IPS-20b (cell line): ENCODE measurements around the gene ISCA1.

Experiments
- H3K27ac ChIP-seq: one replicate; pipeline ENCODE4 v1.5.1; 2013; ENCODE audit warnings: low read length
- H3K27me3 ChIP-seq: 2 replicates; pipeline ENCODE4 v1.6.1; 2013; ENCODE audit warnings: mild to moderate bottlenecking, low read length, inconsistent platforms; ENCODE audit not compliant: insufficient read depth
- H3K36me3 ChIP-seq: 2 replicates; pipeline ENCODE4 v1.6.1; 2013; ENCODE audit warnings: low read depth, mild to moderate bottlenecking, inconsistent platforms, low read length, moderate library complexity; ENCODE audit not compliant: insufficient read depth
- H3K4me1 ChIP-seq: 2 replicates; pipeline ENCODE4 v1.6.1; 2013; ENCODE audit warnings: mild to moderate bottlenecking, control low read depth, inconsistent platforms, low read length, moderate library complexity; ENCODE audit not compliant: insufficient read depth
- H3K4me3 ChIP-seq: 2 replicates; pipeline ENCODE4 v1.5.1; 2013; ENCODE audit warnings: mild to moderate bottlenecking, low read length, inconsistent platforms
- H3K9ac ChIP-seq: 2 replicates; pipeline ENCODE4 v1.6.1; 2013; ENCODE audit warnings: low read depth, mild to moderate bottlenecking, inconsistent platforms, low read length, moderate library complexity
- H3K9me3 ChIP-seq: 2 replicates; pipeline ENCODE4 v1.6.1; 2013; ENCODE audit warnings: mild to moderate bottlenecking, low read depth, low read length, inconsistent platforms; ENCODE audit not compliant: insufficient read depth

Gene ISCA1

DNA sequence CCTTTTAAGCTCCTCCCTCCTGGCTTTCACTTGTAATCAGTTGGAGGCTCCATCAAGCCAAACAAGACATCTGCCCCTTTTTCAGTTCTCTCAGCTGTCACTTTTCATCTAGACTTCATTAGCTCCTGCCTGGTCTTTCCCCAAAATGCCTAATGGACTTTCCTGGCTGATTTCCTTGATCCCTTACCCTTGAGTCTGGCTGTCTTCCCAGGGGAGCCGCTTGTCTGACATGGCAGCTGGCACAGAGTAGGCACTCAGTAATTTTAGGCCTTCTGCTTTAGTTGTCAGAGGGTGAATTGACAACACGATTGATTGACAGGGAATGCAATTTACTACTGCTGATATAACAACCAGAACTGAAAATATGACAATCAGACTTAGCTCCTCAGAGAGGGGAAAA, 24.9 kb downstream of the ISCA1 start:
- Histone ChIP-seq H3K9ac (no peak overlapping the region; the same call in 1 of the 2 replicates), H3K36me3 (no peaks in the 10 kb centered on the region), H3K9me3 (peaks cover 13% of the 10 kb centered on the region; the same call in 1 of the 2 replicates), H3K27me3 (no peaks in the 10 kb centered on the region), H3K4me3 (no peak overlapping the region), H3K27ac (no peak overlapping the region), H3K4me1 (no peaks in the 10 kb centered on the region)

GRCh38 chr9:86256653-86257052, 25.7 kb downstream of the ISCA1 start:
- H3K9ac ChIP-seq: no peak overlapping the region

DNA sequence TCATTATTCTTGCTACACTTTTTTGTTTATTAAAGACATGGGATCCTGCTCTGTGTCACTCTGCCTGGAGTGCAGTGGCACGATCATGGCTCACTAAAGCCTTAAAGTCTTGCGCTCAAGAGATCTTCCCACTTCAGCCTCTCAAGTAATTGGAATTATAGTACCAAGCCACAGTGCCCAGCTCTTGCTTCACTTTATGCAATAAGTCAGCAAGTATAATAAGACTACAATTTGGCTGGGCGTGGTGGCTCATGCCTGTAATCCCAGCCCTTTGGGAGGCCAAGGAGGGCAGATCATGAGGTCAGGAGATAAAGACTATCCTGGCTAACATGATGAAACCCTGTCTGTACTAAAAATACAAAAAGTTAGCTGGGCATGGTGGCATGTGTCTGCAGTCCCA, 28.8 kb downstream of the ISCA1 start:
- Histone ChIP-seq H3K27ac (no peak overlapping the region), H3K36me3 (no peaks in the 10 kb centered on the region), H3K27me3 (no peaks in the 10 kb centered on the region), H3K4me1 (no peaks in the 10 kb centered on the region), H3K9ac (no peak overlapping the region), H3K9me3 (peaks cover 19% of the 10 kb centered on the region; the same call in 1 of the 2 replicates), H3K4me3 (no peak overlapping the region)

More at GRCh38 chr9:86256653-86257052, 25.7 kb downstream of the ISCA1 start:
- Histone ChIP-seq H3K27me3 (no peaks in the 10 kb centered on the region), H3K27ac (no peak overlapping the region), H3K4me3 (no peak overlapping the region), H3K9me3 (peaks cover 18% of the 10 kb centered on the region; the same call in 1 of the 2 replicates), H3K36me3 (no peaks in the 10 kb centered on the region), H3K4me1 (no peaks in the 10 kb centered on the region)

DNA sequence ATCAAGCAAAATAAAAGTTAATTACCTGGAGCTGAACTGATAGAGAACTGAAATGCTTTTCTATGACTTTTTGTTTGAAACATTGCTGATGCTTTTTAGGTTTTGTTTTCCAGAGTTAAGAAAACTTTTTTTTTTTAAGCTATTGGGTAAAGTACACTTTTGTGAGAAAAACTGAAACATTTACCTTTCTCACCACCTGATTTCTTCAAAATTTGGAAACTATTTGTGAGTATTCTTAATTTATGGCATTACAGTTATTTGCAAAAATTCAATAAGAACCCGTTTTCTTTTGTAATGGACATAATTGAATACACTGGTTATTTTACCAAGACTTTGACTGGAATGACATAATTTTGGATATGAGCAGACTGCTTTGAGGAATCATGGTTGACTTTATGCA, 29.5 kb downstream of the ISCA1 start:
- peaks cover 19% of the 10 kb centered on the region; the same call in 1 of the 2 replicates for H3K9me3 ChIP-seq
- H3K27me3 ChIP-seq: no peaks in the 10 kb centered on the region
- H3K27ac ChIP-seq: no peak overlapping the region
- H3K4me3 ChIP-seq: no peak overlapping the region
- H3K36me3 ChIP-seq: no peaks in the 10 kb centered on the region
- H3K4me1 ChIP-seq: no peaks in the 10 kb centered on the region
- H3K9ac ChIP-seq: no peak overlapping the region

DNA sequence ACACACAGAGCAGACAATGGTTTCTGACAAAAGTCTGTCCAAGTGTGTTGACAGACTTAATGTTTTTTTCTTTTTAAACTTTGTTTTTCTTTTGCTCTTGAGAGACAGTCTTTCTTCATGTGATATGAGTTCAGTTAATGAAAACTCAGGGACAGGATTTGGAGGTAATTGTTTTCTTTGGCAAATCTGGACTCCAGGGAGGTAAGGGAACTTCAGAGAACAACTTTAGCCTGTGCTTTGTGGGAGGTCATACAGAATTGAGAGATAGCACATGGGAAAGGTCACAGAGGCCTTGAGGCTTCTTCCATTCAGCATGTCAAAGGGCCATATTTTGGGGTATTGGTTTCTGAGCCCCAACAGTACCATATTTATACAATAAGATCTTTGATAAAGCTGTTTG, 32.2 kb downstream of the ISCA1 start:
- H3K27ac ChIP-seq: no peak overlapping the region
- H3K27me3 ChIP-seq: no peaks in the 10 kb centered on the region
- H3K36me3 ChIP-seq: no peaks in the 10 kb centered on the region
- H3K9ac ChIP-seq: no peak overlapping the region
- peaks cover 8% of the 10 kb centered on the region; the same call in 1 of the 2 replicates for H3K4me1 ChIP-seq
- H3K9me3 ChIP-seq: peaks cover 19% of the 10 kb centered on the region; the same call in 1 of the 2 replicates
- H3K4me3 ChIP-seq: no peak overlapping the region

DNA sequence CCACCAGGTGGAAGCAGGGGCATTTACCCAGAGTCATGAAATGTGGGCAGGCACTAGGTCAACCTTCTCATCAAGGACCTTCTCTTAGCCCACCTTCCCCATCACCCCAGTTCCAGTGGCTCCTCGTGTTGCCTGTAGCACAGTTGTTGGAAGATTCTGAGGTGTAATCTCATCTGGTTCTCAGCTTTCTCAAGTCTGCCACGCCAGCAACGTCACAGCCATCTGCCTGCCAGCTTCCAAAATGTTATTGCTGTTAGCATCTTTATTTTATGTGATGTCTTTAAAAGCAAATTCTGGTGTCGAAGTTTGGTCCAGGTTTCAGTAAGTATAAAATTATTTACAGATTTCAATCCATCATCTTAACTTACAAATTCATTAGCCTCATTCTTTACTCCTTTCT, 33.6 kb downstream of the ISCA1 start:
- no peaks in the 10 kb centered on the region for H3K36me3 ChIP-seq
- no peak overlapping the region for H3K27ac ChIP-seq
- peaks cover 19% of the 10 kb centered on the region; the same call in 1 of the 2 replicates for H3K9me3 ChIP-seq
- H3K4me1 ChIP-seq: peaks cover 8% of the 10 kb centered on the region; the same call in 1 of the 2 replicates
- no peak overlapping the region for H3K4me3 ChIP-seq
- no peaks in the 10 kb centered on the region for H3K27me3 ChIP-seq
- H3K9ac ChIP-seq: no peak overlapping the region

DNA sequence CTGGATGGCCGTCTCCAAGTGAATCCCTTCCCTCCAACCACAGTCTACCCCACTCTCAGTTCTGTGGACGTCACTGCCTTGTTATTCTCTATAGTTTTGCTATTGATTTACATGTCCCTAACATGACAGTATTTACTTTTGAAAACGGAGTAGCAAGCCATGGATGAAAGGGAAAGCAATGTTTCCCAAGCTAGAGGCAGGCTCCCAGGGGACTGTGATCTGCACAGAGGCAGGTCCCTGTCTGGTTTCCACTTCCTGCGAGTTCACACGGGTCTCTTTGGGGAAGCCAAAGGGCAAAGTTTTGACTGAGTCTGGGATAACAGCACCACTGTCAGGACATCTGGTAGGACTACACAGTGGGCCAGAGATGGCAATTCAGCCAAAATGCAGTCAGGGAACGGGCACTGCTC, 35.6 kb downstream of the ISCA1 start:
- no peak overlapping the region for H3K4me3 ChIP-seq
- no peak overlapping the region for H3K27ac ChIP-seq
- H3K9me3 ChIP-seq: peaks cover 1% of the 10 kb centered on the region; the same call in 1 of the 2 replicates
- no peak overlapping the region for H3K9ac ChIP-seq
- no peaks in the 10 kb centered on the region for H3K36me3 ChIP-seq
- H3K4me1 ChIP-seq: peaks cover 8% of the 10 kb centered on the region; the same call in 1 of the 2 replicates
- H3K27me3 ChIP-seq: no peaks in the 10 kb centered on the region

DNA sequence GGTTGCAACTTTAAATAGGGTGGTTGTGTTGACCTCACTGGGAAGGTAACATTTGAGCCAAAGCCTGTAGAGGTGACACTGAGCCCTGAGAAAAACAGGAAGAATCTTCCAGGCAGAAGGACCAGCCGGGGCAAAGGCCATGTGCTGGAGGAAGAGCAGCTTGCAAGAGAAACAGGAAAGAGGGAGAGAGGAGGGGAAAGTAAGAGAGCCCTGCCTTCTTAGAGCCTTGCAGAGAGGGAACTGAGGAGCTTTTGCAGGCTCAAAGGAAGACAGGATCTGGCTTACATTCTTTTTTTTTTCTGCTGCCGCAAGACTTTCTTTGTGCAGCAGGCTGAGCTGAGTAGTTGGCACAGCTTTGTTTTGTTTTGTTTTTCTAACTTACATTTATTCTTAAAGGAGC, 40.3 kb downstream of the ISCA1 start:
- Histone ChIP-seq H3K4me3 (no peak overlapping the region), H3K36me3 (no peaks in the 10 kb centered on the region), H3K4me1 (peaks cover 8% of the 10 kb centered on the region; the same call in 1 of the 2 replicates), H3K27ac (no peak overlapping the region), H3K9ac (no peak overlapping the region), H3K9me3 (no peaks in the 10 kb centered on the region), H3K27me3 (no peaks in the 10 kb centered on the region)

GRCh38 chr9:86241216-86241615, 41.1 kb downstream of the ISCA1 start:
- H3K4me3 ChIP-seq: no peak overlapping the region
- no peaks in the 10 kb centered on the region for H3K36me3 ChIP-seq
- no peaks in the 10 kb centered on the region for H3K9me3 ChIP-seq
- no peak overlapping the region for H3K27ac ChIP-seq
- no peak overlapping the region for H3K9ac ChIP-seq
- no peaks in the 10 kb centered on the region for H3K27me3 ChIP-seq
- 0 out of 2 replicates have a peak, but pooled peaks cover 3% of the 10 kb centered on the region for H3K4me1 ChIP-seq

DNA sequence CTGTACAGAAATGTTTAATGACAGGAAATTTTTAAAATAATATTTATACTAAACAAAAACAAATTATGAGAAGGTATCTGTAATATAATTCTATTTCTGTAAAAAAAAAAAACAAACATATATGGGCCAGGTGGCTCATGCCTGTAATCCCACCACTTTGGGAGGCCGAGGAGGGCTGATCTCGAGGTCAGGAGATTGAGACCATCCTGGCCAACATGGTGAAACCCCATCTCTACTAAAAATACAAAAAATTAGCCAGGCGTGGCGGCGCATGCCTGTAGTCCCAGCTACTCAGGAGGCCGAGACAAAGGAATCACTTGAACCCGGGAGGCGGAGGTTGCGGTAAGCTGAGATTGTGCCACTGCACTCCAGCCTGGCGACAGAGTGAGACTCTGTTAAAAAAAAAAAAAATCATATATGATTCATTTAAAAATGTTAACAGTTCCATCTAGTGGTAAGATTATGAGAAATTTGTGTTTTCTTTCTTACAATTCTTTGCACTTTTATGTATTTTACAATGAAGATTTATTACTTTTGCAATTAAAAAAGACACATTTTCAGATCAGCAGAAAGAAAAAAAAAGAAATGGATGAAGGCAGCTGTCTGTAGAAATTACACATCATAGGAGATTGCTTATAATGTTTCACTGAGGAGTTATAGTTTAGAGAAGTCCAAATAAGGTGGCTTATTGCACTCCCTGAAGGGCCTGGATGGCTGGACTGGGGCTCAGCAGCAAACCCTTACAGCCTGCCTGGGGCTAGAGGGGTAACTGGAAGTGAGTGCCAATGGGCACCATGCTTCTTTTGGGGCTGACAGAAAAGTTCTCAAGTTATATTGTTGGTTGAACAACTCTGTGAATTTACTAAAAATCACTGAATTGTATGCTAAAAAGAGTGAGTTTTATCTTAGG, 43.2 kb downstream of the ISCA1 start:
- H3K4me1 ChIP-seq: no peaks in the 10 kb centered on the region
- no peaks in the 10 kb centered on the region for H3K27me3 ChIP-seq
- H3K4me3 ChIP-seq: no peak overlapping the region
- no peak overlapping the region for H3K9ac ChIP-seq
- H3K9me3 ChIP-seq: no peaks in the 10 kb centered on the region
- H3K36me3 ChIP-seq: no peaks in the 10 kb centered on the region
- no peak overlapping the region for H3K27ac ChIP-seq

DNA sequence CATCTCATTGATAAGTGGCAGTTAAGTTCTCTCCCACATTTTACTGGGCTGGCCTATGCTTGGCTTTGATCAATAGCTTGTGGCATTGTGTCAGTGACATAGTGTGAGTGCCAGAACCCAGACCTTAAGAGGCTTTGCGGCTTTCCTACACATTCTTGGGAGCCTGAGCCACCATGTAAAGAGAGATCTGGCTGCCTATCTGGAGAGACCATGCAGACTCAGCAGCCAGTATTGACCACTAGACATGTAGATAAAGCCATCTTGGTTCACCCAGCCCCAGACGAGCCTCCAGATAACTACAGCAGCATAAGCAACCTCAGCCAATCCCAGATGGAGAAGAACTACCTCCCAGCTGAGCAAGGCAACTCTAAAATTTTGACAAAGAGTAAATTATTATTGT, 51.5 kb downstream of the ISCA1 start:
- no peaks in the 10 kb centered on the region for H3K36me3 ChIP-seq
- no peaks in the 10 kb centered on the region for H3K9me3 ChIP-seq
- no peak overlapping the region for H3K9ac ChIP-seq
- no peak overlapping the region for H3K4me3 ChIP-seq
- no peaks in the 10 kb centered on the region for H3K27me3 ChIP-seq
- no peaks in the 10 kb centered on the region for H3K4me1 ChIP-seq
- H3K27ac ChIP-seq: no peak overlapping the region

- H3K4me1 ChIP-seq: no peaks in the 10 kb centered on the region
- no peak overlapping the region for H3K4me3 ChIP-seq
- no peak overlapping the region for H3K9ac ChIP-seq
These were observed 59.7 kb downstream of the ISCA1 start for GRCh38 chr9:86222667-86223066.

More at GRCh38 chr9:86222667-86223066, 59.7 kb downstream of the ISCA1 start:
- Histone ChIP-seq H3K27me3 (no peaks in the 10 kb centered on the region), H3K9me3 (no peaks in the 10 kb centered on the region), H3K27ac (no peak overlapping the region), H3K36me3 (no peaks in the 10 kb centered on the region)
